H1 (cell line): ENCODE measurements around the gene PLXNA4. TPM values are rescaled to one million over a fixed set of nuclear protein-coding genes. Genes with fewer than 3 reads are reported as not detected.

Experiments used
- CTCF ChIA-PET: fragments of 300-600 bp; sonication (Branson Sonifier 250); formaldehyde crosslinking; loops from one replicate; lab custom pipeline; 2021; ENCODE audit not compliant: partially characterized antibody; lab: Charles Lee
- POLR2A ChIA-PET: fragments of 300-600 bp; sonication (Branson Sonifier 250); formaldehyde crosslinking; loops from one replicate; lab custom pipeline; 2021; ENCODE audit warnings: inconsistent platforms; ENCODE audit not compliant: partially characterized antibody; lab: Charles Lee
- DNase-seq, 2 experiments: peaks; one replicate each; pipeline versions ENCODE4 v3.0.0 to v3.0.0-alpha.2; 2010 to 2022; ENCODE audit warnings: low spot score in 2 of 2, low read depth in 1 of 2, mixed read lengths in 1 of 2
- FAIRE-seq: peaks from 2 replicates; lab custom pipeline; 2011; peaks lifted over from hg19 to GRCh38; lab: Jason Lieb, UNC
- H2AFZ ChIP-seq: 2 replicates; pipeline ENCODE4 v1.8.1; 2012; ENCODE audit warnings: low read length, inconsistent platforms
- H2AK5ac ChIP-seq: 2 replicates; pipeline ENCODE4 v1.6.1; 2013; ENCODE audit warnings: low read depth, low read length
- H2BK120ac ChIP-seq: replicated peaks from 2 replicates; pipeline ENCODE3; 2013; ENCODE audit warnings: low read depth, low read length, inconsistent platforms
- H2BK12ac ChIP-seq: 2 replicates; pipeline ENCODE4 v1.6.1; 2013; ENCODE audit warnings: low read depth, low read length
- H2BK15ac ChIP-seq: 2 replicates; pipeline ENCODE4 v1.6.1; 2013; ENCODE audit warnings: low read length
- H2BK20ac ChIP-seq: 2 replicates; pipeline ENCODE4 v1.6.1; 2013; ENCODE audit warnings: low read length
- H2BK5ac ChIP-seq: 2 replicates; pipeline ENCODE4 v1.6.1; 2013; ENCODE audit warnings: low read depth, low read length
- H3K14ac ChIP-seq: 2 replicates; pipeline ENCODE4 v1.6.1; 2013; ENCODE audit warnings: inconsistent platforms; ENCODE audit not compliant: insufficient read length
- H3K18ac ChIP-seq: 2 replicates; pipeline ENCODE4 v1.6.1; 2013; ENCODE audit warnings: low read length; ENCODE audit errors: extremely low read depth
- H3K23ac ChIP-seq: 2 replicates; pipeline ENCODE4 v1.6.1; 2013; ENCODE audit warnings: inconsistent platforms; ENCODE audit not compliant: insufficient read length
- H3K23me2 ChIP-seq: 2 replicates; pipeline ENCODE4 v1.6.1; 2013; ENCODE audit warnings: low read depth, low read length
- H3K27ac ChIP-seq: 2 replicates; pipeline ENCODE4 v1.6.1; 2011; ENCODE audit warnings: low read depth, low read length, inconsistent platforms
- H3K27me3 ChIP-seq, 4 experiments: replicated peaks in 1 of 4; 1 replicate in 1 of 4; 2 replicates in 3 of 4; pipeline versions ENCODE4 v1.6.1 to v1.8.1; 2011 to 2013; ENCODE audit warnings: low read length in 3 of 4, mild to moderate bottlenecking in 3 of 4, inconsistent platforms in 2 of 4, mixed read lengths in 2 of 4, moderate library complexity in 1 of 4; ENCODE audit not compliant: control insufficient read depth in 3 of 4, insufficient read depth in 3 of 4; ENCODE audit errors: extremely low read depth in 1 of 4
- H3K36me3 ChIP-seq, 4 experiments: 2 replicates each; pipeline versions ENCODE4 v1.6.1 to v1.8.1; 2011 to 2013; ENCODE audit warnings: mild to moderate bottlenecking in 4 of 4, low read length in 3 of 4, moderate library complexity in 2 of 4, control low read depth in 1 of 4, inconsistent platforms in 1 of 4; ENCODE audit not compliant: insufficient read depth in 4 of 4, control insufficient read depth in 2 of 4
- H3K4ac ChIP-seq: replicated peaks from 2 replicates; pipeline ENCODE3; 2013; ENCODE audit warnings: low read length, low read depth, mixed read lengths, inconsistent platforms; ENCODE audit not compliant: insufficient read length
- H3K4me1 ChIP-seq, 4 experiments: replicated peaks in 1 of 4; 1 replicate in 1 of 4; 2 replicates in 3 of 4; pipeline versions ENCODE4 v1.6.1 to v1.8.1; 2011 to 2013; ENCODE audit warnings: low read length in 3 of 4, inconsistent platforms in 2 of 4, mixed read lengths in 1 of 4; ENCODE audit not compliant: insufficient read depth in 4 of 4, control insufficient read depth in 3 of 4
- H3K4me2 ChIP-seq, 2 experiments: 2 replicates each; pipeline versions ENCODE4 v1.6.1 to v1.8.1; 2011 to 2013; ENCODE audit warnings: low read depth in 2 of 2, low read length in 2 of 2, control low read depth in 1 of 2, inconsistent platforms in 1 of 2, mild to moderate bottlenecking in 1 of 2; ENCODE audit not compliant: insufficient read depth in 1 of 2
- H3K4me3 ChIP-seq, 4 experiments: fragments of 200-600, 300-600 bp in 1 of 4; sonication (generic), shearing (Covaris generic), sonication (Bioruptor Twin) in 1 of 4; 2 replicates each; pipeline versions ENCODE4 v1.5.1 to v1.8.1; 2011 to 2016; ENCODE audit warnings: low read length in 4 of 4, low read depth in 3 of 4, control low read depth in 2 of 4, inconsistent platforms in 2 of 4, mild to moderate bottlenecking in 2 of 4, mixed read lengths in 1 of 4, moderate library complexity in 1 of 4; ENCODE audit not compliant: insufficient read depth in 2 of 4; ENCODE audit errors: extremely low read depth in 1 of 4
- H3K56ac ChIP-seq: replicated peaks from 2 replicates; pipeline ENCODE3; 2013; ENCODE audit warnings: low read depth, mild to moderate bottlenecking, mixed read lengths, low read length, inconsistent platforms; ENCODE audit not compliant: insufficient read length
- H3K79me1 ChIP-seq: 2 replicates; pipeline ENCODE4 v1.6.1; 2013; ENCODE audit warnings: low read depth, low read length, control low read depth
- H3K79me2 ChIP-seq, 2 experiments: 2 replicates each; pipeline versions ENCODE4 v1.6.1 to v1.8.1; 2012 to 2013; ENCODE audit warnings: low read length in 2 of 2, mild to moderate bottlenecking in 2 of 2, inconsistent platforms in 1 of 2; ENCODE audit not compliant: insufficient read depth in 2 of 2, control insufficient read depth in 1 of 2
- H3K9ac ChIP-seq, 4 experiments: replicated peaks in 1 of 4; 1 replicate in 1 of 4; 2 replicates in 3 of 4; pipeline versions ENCODE4 v1.6.1 to v1.8.1; 2011 to 2013; ENCODE audit warnings: low read depth in 3 of 4, low read length in 3 of 4, control low read depth in 2 of 4, mild to moderate bottlenecking in 2 of 4, moderate library complexity in 2 of 4, inconsistent platforms in 1 of 4; ENCODE audit errors: extremely low read depth in 1 of 4
- H3K9me3 ChIP-seq, 2 experiments: 2 replicates each; pipeline versions ENCODE4 v1.6.1 to v1.8.1; 2012 to 2013; ENCODE audit warnings: mild to moderate bottlenecking in 2 of 2, moderate library complexity in 2 of 2, control low read depth in 1 of 2, inconsistent platforms in 1 of 2, low read depth in 1 of 2, low read length in 1 of 2, mixed read lengths in 1 of 2; ENCODE audit not compliant: insufficient read depth in 2 of 2
- H4K20me1 ChIP-seq, 2 experiments: replicated peaks in 1 of 2; 2 replicates each; pipeline versions ENCODE3 to v1.8.1; 2011 to 2013; ENCODE audit warnings: inconsistent platforms in 2 of 2, low read length in 2 of 2, mild to moderate bottlenecking in 1 of 2; ENCODE audit not compliant: insufficient read depth in 2 of 2, control insufficient read depth in 1 of 2
- H4K5ac ChIP-seq: 2 replicates; pipeline ENCODE4 v1.6.1; 2013; ENCODE audit warnings: low read length, low read depth, mixed read lengths, inconsistent platforms; ENCODE audit not compliant: insufficient read length
- H4K8ac ChIP-seq: 2 replicates; pipeline ENCODE4 v1.8.0; 2013; ENCODE audit warnings: mild to moderate bottlenecking, moderate library complexity, low read length, inconsistent platforms; ENCODE audit not compliant: insufficient read depth; ENCODE audit errors: extremely low read depth
- H4K91ac ChIP-seq: replicated peaks from 2 replicates; pipeline ENCODE3; 2013; ENCODE audit warnings: low read length, mixed read lengths, inconsistent platforms; ENCODE audit not compliant: insufficient read length
- CEBPB ChIP-seq: IDR thresholded peaks from 2 replicates; pipeline ENCODE4 v1.6.1; 2012; ENCODE audit warnings: low read depth, low read length
- SIX5 ChIP-seq: IDR thresholded peaks from 2 replicates; pipeline ENCODE4 v1.6.1; 2011; ENCODE audit warnings: mild to moderate bottlenecking, low read depth, low read length
- TAF1 ChIP-seq: IDR thresholded peaks from 2 replicates; pipeline ENCODE4 v1.6.1; 2011; ENCODE audit warnings: mild to moderate bottlenecking, low read depth, low read length
- WGBS, 2 experiments: shearing (Covaris generic) in 1 of 2; methylation state at CpG; one replicate each; pipeline versions ENCODE4 v1.1.6 to v1.1.7; 2013 to 2015; ENCODE audit warnings: low lambda C conversion rate in 2 of 2, mixed read lengths in 2 of 2, inconsistent platforms in 1 of 2, low coverage in 1 of 2, missing lambda C conversion rate in 1 of 2; ENCODE audit not compliant: insufficient replicate concordance in 2 of 2, insufficient coverage in 1 of 2, insufficient read length in 1 of 2; ENCODE audit errors: extremely low coverage in 1 of 2, missing lambda C conversion rate in 1 of 2; 5-methylcytosine and 5-hydroxymethylcytosine counted together
- polyA plus RNA-seq, 7 experiments: library from polyadenylated mRNA; depleted of rRNA in 3 of 7; stranded (reverse) in 5 of 7; unstranded in 2 of 7; fragments of >200 nt in 5 of 7; fragments of 200-250 nt in 2 of 7; gene quantifications; 1 replicate in 5 of 7; 2 replicates in 1 of 7; 4 replicates in 1 of 7; pipeline versions ENCODE4 v1.2.1 to v1.2.3, GENCODE V29; 2011 to 2013; ENCODE audit warnings: missing spikeins in 2 of 7, mixed read lengths in 2 of 7
- total RNA-seq: library from RNA; stranded (reverse); fragmentation: NEBNext Ultra II Directional; extraction: Animal tissue kit (Norgen Biotek cat#: 25700); gene quantifications from 2 replicates; pipeline ENCODE4 v1.2.1, GENCODE V29; 2021

The PLXNA4 gene
- total and polyA plus RNA-seq, 2 of the 8 experiments (the other 6 are each of a cell fraction or from before 2014, with no cell fraction given) = 0.76 to 0.79 TPM

DNA sequence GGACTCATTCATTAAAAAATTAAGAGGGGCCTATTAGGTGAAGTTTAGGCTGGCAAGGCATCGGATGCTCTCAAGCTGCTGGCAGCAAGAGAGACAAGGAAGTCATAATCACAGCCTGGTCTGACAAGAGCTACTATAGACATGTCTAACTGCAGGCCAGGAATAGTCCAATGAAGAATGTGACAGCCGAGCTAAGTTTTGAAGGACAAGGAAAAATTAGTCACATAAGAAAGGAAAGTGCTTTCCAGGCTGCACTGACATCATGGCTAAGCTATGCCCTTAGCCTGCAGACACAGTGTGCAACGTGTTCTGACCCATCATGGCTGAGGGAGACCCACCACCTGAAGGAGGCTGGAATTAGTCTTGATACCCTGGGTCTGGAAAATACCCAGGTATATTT is 281.1 kb downstream of the PLXNA4 start:
- H4K5ac ChIP-seq = no peak overlapping the region
- ChIA-PET POLR2A (no interaction called here), CTCF (interaction anchor here (0.8 to 1.0 kb wide), 4 partner anchors 8 to 315 kb away, joined by 3 read pairs; no protein-coding TSS in a partner anchor)
- H3K9ac ChIP-seq = no peak overlapping the region
- H2BK120ac ChIP-seq = no peak overlapping the region
- no peaks in the 10 kb centered on the region for H3K79me2 ChIP-seq
- H2AFZ ChIP-seq = no peak overlapping the region
- no peaks in the 10 kb centered on the region for H3K36me3 ChIP-seq
- no peaks in the 10 kb centered on the region for H3K9me3 ChIP-seq
- H2BK20ac ChIP-seq = no peak overlapping the region
- H3K4me1 ChIP-seq = no peaks in the 10 kb centered on the region
- FAIRE-seq (no peak), DNase-seq (no peak)
- H2BK15ac ChIP-seq = no peak overlapping the region
- H4K91ac ChIP-seq = no peak overlapping the region
- no peak overlapping the region for H3K4ac ChIP-seq
- no peak overlapping the region for H3K23ac ChIP-seq
- 87% methylated on average over 3 of the region's 3 CpGs; no CpG with 5 or more reads in 1 of the 2 experiments for WGBS, 2 experiments
- H3K18ac ChIP-seq = no peak overlapping the region
- H2BK5ac ChIP-seq = no peak overlapping the region
- H3K14ac ChIP-seq = no peak overlapping the region
- H3K79me1 ChIP-seq = no peaks in the 10 kb centered on the region
- H3K4me3 ChIP-seq = no peak overlapping the region
- no peak overlapping the region for H3K27ac ChIP-seq
- H2AK5ac ChIP-seq = no peak overlapping the region
- H4K8ac ChIP-seq = no peak overlapping the region
- no peak overlapping the region for H3K4me2 ChIP-seq
- H3K23me2 ChIP-seq = no peaks in the 10 kb centered on the region
- no peaks in the 10 kb centered on the region for H4K20me1 ChIP-seq
- H2BK12ac ChIP-seq = no peak overlapping the region
- no peak overlapping the region for H3K56ac ChIP-seq
- H3K27me3 ChIP-seq = no peaks in the 10 kb centered on the region
- TF ChIP-seq TAF1 = no peak
- TF ChIP-seq SIX5 = no peak
- TF ChIP-seq CEBPB = no peak
